ENCODE data around the gene CYP19A1. TPM values are rescaled to one million over a fixed set of nuclear protein-coding genes. Genes with fewer than 3 reads are reported as not detected.
A peak's percentile ranks its signal among the peaks of the same experiment; 100 is the strongest.

The CYP19A1 gene
- under 1 TPM; 0.71 to 0.79 TPM for total RNA-seq

DNA sequence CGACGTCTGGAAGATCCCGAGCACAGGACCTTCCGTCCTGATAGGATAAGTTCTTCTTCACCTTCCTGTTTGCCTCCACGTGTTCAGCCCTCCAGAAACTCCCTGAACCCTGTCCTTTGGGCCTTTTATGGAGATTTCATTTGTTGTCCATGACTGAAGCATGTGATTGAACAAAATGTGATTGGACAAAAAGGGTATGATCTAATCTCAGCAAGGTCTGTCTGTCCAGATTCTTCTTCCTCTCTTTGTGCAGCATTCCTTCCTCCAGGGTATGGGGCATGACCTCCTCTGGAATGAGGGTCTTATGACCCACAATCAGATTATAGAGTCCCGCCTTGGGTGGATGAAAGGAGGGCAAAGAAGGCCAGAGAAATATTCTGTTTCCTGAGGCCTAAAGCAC is at the start of gene CYP19A1:
Gene CYP19A1 (minus strand): TSS at position 101 of the 400 bp plus-strand sequence. CDS start 95,684 bp downstream, outside the sequence.
- H3K4me1 Mint-ChIP-seq: no peaks in the 10 kb centered on the region
- H3K27ac Mint-ChIP-seq: no peak within 1 kb of the TSS
- peaks cover 20% of the 10 kb centered on the region for H3K27me3 Mint-ChIP-seq
- no peaks in the 10 kb centered on the region for H3K36me3 Mint-ChIP-seq (ENCODE audit: low read depth)
- ATAC-seq (replicated peaks): no peak
- no peak within 1 kb of the TSS for H3K4me3 Mint-ChIP-seq
- H3K9me3 Mint-ChIP-seq: peaks cover 3% of the 10 kb centered on the region

DNA sequence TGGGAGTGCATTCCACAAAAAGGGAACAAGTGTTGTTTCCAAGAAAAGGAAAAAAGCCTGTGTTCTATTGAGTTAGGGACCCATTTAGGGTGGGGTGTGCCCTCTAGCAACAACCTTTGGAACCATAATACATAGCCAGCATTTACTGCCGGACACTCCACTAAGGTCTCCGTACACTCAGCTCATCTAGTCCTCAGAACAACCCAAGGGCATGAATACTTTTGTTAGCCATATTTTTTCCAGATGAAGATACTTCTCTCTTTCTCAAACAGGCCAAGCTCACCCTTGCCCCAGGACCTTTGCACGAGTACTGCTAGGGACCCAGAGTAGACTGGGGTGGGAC is 49.3 kb upstream of the CYP19A1 start:
- Mint-ChIP-seq H3K27me3 (peaks cover 23% of the 10 kb centered on the region), H3K4me3 (no peak overlapping the region), H3K36me3 (ENCODE audit: low read depth) (no peaks in the 10 kb centered on the region), H3K4me1 (no peaks in the 10 kb centered on the region), H3K9me3 (no peaks in the 10 kb centered on the region), H3K27ac (no peak overlapping the region)
- ATAC-seq (replicated peaks): no peak

DNA sequence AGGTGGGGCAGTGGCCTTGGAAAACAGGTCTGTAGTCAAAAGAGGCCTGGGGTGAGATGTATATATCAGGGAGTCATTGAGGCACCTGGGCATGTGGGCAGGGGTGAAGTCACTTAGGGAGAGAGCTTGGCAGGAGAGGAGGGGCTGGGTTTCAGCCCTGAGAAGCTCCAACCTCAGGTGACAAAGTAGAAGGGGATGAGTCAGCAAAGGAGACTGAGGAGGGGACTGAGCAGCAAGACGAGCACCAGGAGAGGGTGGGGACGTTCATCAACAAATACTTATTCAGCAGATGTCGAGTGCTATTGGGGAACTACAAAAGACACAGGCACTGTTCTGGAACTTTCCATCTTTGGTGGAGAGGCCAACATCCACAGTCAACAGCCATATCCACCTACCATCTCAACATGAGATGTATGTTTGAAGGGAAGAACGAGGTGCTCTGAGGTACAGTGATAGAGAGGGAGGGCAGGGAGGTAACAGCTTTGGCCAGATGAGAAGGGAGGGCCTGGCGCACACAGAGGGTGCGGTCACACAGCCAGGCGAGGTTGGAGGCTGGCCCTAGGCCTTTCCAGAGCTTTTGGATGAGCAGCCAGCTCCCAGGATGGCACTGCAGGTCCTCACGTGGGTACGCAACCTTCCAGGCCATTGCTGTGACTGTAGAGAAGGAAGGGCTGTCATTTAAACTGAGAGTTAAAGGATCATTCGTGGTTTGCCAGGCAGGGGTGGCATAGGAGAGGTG is 48.7 kb upstream of the CYP19A1 start:
- H3K4me1 Mint-ChIP-seq: no peaks in the 10 kb centered on the region
- ATAC-seq (replicated peaks): no peak
- no peaks in the 10 kb centered on the region for H3K9me3 Mint-ChIP-seq
- no peak overlapping the region for H3K4me3 Mint-ChIP-seq
- no peak overlapping the region for H3K27ac Mint-ChIP-seq
- peaks cover 24% of the 10 kb centered on the region for H3K27me3 Mint-ChIP-seq
- H3K36me3 Mint-ChIP-seq (ENCODE audit: low read depth): no peaks in the 10 kb centered on the region

DNA sequence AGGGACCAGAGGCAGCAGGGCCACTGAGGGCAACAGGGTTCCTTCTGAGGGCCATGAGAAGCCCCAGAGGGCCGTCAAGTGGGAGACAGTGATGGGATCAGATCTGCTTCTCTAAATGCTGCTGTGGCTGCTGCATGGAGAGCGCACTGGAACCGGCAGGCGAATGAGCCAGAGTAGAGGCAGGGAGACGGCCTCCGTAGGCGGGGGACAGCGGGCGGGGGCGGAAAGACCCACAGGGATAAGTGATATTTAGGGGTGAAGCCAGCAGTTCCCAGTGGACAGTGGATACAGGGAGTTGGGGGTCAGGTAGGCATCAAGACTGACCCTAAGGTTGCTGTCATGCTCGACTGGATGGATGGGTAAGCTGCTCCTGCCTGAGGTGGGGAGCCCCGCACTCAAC is 48.1 kb upstream of the CYP19A1 start:
- no peaks in the 10 kb centered on the region for H3K9me3 Mint-ChIP-seq
- no peaks in the 10 kb centered on the region for H3K36me3 Mint-ChIP-seq (ENCODE audit: low read depth)
- no peaks in the 10 kb centered on the region for H3K4me1 Mint-ChIP-seq
- no peak overlapping the region for H3K27ac Mint-ChIP-seq
- no peak overlapping the region for H3K4me3 Mint-ChIP-seq
- peaks cover 30% of the 10 kb centered on the region for H3K27me3 Mint-ChIP-seq
- ATAC-seq (replicated peaks): no peak

DNA sequence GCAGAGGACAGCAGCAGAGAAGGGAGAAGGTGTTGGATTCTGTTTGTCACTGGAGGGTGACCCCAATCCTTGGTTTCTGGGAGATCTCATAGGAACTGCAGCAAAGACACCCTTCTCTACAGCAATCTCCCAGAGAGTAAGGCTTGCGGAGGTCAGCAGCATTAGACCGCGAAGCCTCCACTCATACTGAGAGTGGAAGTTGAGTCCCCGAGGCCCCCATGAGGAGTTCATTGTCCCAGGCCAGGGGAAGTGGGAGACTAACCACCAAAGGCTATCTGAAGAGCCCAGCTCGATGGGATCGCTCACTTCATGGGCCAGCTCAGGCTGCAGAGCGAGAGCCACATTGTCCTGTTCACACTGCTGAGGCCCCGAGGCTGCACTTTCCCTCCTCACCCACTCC is 47.6 kb upstream of the CYP19A1 start:
- Mint-ChIP-seq H3K4me3 (no peak overlapping the region), H3K4me1 (no peaks in the 10 kb centered on the region), H3K36me3 (ENCODE audit: low read depth) (no peaks in the 10 kb centered on the region), H3K27me3 (peaks cover 30% of the 10 kb centered on the region), H3K27ac (no peak overlapping the region), H3K9me3 (no peaks in the 10 kb centered on the region)
- no peak for ATAC-seq (replicated peaks)

DNA sequence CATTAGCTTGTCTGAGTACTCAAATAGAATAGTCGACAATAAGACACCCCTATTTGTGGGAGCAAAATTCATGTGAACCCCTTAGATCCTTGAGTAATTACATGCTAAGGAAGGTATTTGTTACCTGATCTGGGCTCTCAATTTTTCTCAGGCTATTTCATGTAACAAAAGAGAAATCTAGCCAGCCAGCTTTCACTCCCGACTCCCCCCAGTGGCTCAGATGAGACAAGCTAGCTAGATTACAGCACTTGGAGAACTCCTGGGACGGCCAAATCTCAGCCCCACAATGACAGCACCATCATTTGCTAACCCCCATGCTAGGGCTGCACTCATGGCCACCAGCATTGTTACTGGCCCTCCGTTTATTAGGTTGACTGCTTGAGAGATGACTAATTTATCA is 44.4 kb upstream of the CYP19A1 start:
- H3K27me3 Mint-ChIP-seq: peaks cover 26% of the 10 kb centered on the region
- no peak for ATAC-seq (replicated peaks)
- H3K9me3 Mint-ChIP-seq: no peaks in the 10 kb centered on the region
- H3K36me3 Mint-ChIP-seq (ENCODE audit: low read depth): no peaks in the 10 kb centered on the region
- H3K27ac Mint-ChIP-seq: no peak overlapping the region
- H3K4me1 Mint-ChIP-seq: no peaks in the 10 kb centered on the region
- no peak overlapping the region for H3K4me3 Mint-ChIP-seq

DNA sequence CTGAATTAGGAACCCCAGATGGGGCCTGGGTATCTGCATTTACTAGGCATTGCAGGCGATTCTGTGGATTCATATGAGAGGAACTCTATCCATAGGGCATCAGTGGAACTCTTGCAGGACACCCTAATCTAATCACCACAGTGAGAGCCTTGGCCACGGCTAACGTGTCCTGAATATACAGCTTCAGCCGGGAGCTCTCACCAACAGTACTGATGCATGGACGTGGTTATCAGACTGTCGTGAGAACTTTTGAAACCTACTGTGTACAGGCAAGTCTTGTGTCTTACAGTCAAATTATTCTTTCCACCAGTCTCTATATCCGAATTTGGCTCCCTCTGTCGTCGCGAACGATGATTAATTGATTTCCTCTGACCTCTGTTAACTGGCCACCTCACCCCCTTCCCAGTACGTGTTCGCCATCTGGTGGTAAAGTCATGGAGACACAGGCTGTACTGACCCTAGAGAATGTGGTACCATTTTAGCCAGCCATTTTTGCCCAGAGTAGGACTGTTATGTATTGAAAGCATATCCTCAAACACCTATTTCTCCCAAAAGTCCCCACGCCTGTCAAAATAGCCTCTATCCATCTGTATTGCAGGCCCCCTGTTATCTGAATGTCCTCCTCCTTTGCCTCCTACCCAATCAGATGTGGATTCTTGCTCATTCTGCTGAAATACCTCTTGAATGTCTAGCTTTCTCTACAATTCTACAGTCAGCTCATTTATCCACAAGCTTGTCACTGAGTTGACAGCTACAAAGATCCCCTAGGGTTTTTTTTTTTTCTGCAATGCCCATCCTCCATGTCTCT is 42.8 kb upstream of the CYP19A1 start:
- Mint-ChIP-seq H3K4me1 (no peaks in the 10 kb centered on the region), H3K27ac (no peak overlapping the region), H3K36me3 (ENCODE audit: low read depth) (no peaks in the 10 kb centered on the region), H3K4me3 (no peak overlapping the region), H3K27me3 (peaks cover 26% of the 10 kb centered on the region), H3K9me3 (no peaks in the 10 kb centered on the region)
- ATAC-seq (replicated peaks): peak; percentile 69

DNA sequence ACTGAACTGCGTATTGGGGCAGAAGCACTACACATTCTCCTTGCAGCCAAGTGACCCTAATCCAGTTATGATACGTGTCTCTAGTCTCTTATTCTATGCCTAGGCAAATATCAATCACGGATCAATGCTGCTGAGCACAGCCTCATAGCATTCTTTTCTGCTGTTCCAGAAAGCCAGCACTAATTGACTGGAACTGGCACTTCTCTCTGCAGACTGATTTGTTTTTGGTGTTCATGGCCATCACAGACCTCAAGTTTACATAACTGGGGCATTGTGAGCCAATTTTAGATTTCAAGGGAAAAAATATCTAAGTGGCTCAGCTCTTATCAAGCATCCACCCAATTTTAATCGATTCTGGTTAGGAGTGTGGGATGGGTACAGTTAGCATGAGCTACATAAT is 41.0 kb upstream of the CYP19A1 start:
- Mint-ChIP-seq H3K4me3 (no peak overlapping the region), H3K27me3 (peaks cover 14% of the 10 kb centered on the region), H3K27ac (no peak overlapping the region), H3K36me3 (ENCODE audit: low read depth) (no peaks in the 10 kb centered on the region), H3K9me3 (no peaks in the 10 kb centered on the region), H3K4me1 (no peaks in the 10 kb centered on the region)
- ATAC-seq (replicated peaks): no peak

DNA sequence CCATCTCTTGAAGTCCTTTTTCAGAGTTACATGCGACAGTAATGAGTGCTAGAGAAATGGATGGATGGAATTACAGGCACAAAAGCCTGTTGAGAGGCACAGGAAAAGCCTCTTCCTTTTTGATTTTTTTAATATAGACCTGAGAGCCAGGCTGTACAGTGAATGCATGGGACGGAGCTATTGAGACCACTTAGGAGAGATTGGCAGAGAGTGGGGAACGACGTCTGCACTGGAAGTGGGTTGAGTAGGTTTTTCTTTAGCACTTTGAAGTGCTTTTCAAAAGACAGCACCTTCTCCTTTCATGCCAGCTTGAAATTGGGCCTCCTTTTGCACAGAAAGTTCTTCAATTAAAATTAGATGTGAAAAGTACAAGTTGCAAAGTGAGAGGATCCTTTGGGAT is 40.0 kb upstream of the CYP19A1 start:
- Mint-ChIP-seq H3K4me3 (no peak overlapping the region), H3K4me1 (no peaks in the 10 kb centered on the region), H3K9me3 (no peaks in the 10 kb centered on the region), H3K27ac (no peak overlapping the region), H3K36me3 (ENCODE audit: low read depth) (no peaks in the 10 kb centered on the region), H3K27me3 (peaks cover 12% of the 10 kb centered on the region)
- no peak for ATAC-seq (replicated peaks)

DNA sequence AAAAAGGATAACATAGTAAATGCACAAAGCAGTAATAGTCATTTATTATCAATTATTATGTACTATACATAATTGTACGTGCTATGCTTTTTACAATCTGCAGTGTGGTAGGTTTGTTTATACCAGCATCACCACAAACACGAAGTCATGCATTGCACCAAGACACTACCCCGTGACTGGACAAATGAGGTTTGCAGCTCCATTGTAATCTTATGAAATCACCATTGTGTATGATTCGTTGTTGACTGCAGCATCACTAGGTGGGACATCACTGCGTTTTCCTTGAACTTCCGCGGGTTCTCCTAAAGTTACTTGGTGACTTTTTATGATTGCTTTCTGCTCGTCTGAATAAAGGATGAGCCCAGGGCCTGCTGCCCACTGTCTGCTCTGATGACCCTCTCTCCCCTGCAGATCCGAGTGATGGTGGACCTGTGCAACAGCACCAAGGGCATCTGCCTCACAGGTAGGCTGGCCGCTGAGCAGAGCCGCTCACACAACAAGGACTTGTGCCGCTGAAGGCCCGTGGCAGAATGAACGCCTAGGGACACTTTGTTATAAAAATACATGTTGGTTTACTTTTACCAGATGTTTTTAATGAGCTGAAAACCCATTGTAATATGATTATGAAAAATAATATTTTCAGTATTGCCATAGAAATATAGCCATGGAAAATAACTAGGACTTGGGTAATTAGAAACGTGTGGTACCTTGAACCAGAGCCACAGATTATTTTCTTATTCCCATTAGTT is 38.8 kb upstream of the CYP19A1 start:
- no peaks in the 10 kb centered on the region for H3K9me3 Mint-ChIP-seq
- ATAC-seq (replicated peaks): no peak
- H3K4me1 Mint-ChIP-seq: no peaks in the 10 kb centered on the region
- H3K27ac Mint-ChIP-seq: no peak overlapping the region
- no peak overlapping the region for H3K4me3 Mint-ChIP-seq
- H3K27me3 Mint-ChIP-seq: peaks cover 6% of the 10 kb centered on the region
- H3K36me3 Mint-ChIP-seq (ENCODE audit: low read depth): no peaks in the 10 kb centered on the region

DNA sequence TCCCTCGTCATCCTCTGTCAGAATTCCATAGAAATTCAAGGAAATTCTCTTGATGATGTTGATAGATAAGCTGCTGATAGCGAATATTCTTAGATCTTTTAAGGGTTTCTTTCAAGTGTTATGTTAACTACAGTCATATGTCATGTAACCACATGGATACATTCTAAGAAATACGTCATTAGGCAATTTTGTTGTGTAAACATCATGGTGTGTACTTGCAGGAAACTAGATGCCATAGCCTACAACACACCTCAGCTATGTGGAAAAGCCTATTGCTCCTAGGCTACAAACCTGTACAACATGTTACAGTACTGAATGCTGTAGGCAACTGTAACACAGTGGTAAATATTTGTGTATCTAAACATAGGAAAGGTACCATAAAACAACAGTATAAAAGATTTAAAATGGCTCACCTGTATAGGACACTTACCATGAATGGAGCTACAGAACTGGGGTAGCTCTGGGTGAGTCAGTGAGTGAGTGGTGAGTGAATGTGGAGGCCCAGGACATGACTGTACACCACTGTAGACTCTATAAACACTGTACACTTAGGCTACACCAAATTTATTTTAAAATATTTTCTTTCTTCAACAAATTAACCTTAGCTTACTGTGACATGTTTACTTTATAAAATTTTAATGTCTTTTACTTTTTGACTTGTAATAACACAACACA is 37.7 kb upstream of the CYP19A1 start:
- H3K36me3 Mint-ChIP-seq (ENCODE audit: low read depth): no peaks in the 10 kb centered on the region
- H3K27ac Mint-ChIP-seq: no peak overlapping the region
- no peaks in the 10 kb centered on the region for H3K27me3 Mint-ChIP-seq
- H3K4me3 Mint-ChIP-seq: no peak overlapping the region
- H3K4me1 Mint-ChIP-seq: no peaks in the 10 kb centered on the region
- no peak for ATAC-seq (replicated peaks)
- no peaks in the 10 kb centered on the region for H3K9me3 Mint-ChIP-seq

DNA sequence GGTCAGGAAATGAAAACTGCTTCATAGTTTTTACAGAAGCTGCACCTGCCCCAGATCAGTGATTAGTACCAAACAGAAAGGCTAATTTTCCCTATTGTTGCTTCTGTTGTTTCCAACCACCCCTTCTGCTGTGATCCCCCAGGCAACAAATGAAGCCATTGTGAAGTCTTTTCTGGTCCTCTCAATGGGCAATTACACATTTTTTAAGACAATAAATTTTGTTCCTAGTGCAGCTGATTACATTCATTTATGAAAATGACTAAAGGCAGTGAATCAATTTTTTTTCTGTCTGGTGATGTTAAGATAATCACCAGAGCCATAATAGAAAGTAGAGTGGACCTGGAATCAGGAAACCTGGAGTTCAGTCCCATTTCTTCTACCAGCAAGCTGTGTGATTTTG is 35.7 kb upstream of the CYP19A1 start:
- no peaks in the 10 kb centered on the region for H3K4me1 Mint-ChIP-seq
- ATAC-seq (replicated peaks): no peak
- no peak overlapping the region for H3K4me3 Mint-ChIP-seq
- no peaks in the 10 kb centered on the region for H3K9me3 Mint-ChIP-seq
- H3K27me3 Mint-ChIP-seq: no peaks in the 10 kb centered on the region
- H3K36me3 Mint-ChIP-seq (ENCODE audit: low read depth): no peaks in the 10 kb centered on the region
- no peak overlapping the region for H3K27ac Mint-ChIP-seq

DNA sequence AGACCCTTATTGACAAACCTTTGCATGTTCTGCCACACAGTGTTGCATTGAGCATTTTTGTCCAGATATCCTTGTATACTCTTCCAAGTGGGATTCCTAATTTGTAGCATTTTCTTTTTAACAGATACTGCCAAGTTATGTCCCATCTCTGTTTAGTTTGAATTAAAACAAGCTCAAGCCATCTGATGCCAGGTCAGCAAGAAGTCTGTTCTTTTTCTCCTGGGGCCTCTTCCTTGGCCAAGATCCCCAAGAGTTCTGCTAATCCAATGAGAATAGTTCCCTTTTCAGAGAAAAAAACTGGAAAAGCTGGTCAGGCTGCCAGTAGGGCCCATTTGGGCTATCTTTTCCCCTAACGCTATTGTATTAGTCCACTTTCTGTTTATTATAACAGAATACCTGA is 32.9 kb upstream of the CYP19A1 start:
- no peak overlapping the region for H3K4me3 Mint-ChIP-seq
- no peaks in the 10 kb centered on the region for H3K27me3 Mint-ChIP-seq
- H3K4me1 Mint-ChIP-seq: no peaks in the 10 kb centered on the region
- no peak for ATAC-seq (replicated peaks)
- H3K36me3 Mint-ChIP-seq (ENCODE audit: low read depth): no peaks in the 10 kb centered on the region
- H3K9me3 Mint-ChIP-seq: no peaks in the 10 kb centered on the region
- H3K27ac Mint-ChIP-seq: no peak overlapping the region

DNA sequence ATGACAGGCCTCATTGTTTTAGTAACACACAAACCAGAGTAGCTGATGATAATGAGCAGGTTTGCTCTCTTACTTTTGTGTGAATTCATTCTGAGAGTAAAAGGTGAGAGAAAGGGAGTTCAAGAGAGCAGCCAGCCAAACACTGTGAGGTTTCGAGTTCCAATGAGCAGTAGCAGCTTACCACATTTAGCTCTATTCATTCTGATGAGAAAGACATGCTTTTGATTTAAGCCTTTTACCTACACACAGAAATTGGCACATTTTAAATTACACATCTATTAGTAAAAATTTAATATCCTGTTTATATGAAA is 31.0 kb upstream of the CYP19A1 start:
- H3K9me3 Mint-ChIP-seq: no peaks in the 10 kb centered on the region
- no peaks in the 10 kb centered on the region for H3K4me1 Mint-ChIP-seq
- H3K36me3 Mint-ChIP-seq (ENCODE audit: low read depth): no peaks in the 10 kb centered on the region
- peaks cover 5% of the 10 kb centered on the region for H3K27me3 Mint-ChIP-seq
- no peak overlapping the region for H3K27ac Mint-ChIP-seq
- H3K4me3 Mint-ChIP-seq: no peak overlapping the region
- ATAC-seq (replicated peaks): no peak

Data from activated T-helper 17 cell treated with anti-CD3 and anti-CD28 coated beads, Interleukin-2, amount 50 U/mL, for 72 hours (primary cell).